IPS-NIHi7 (cell line): ENCODE measurements around the gene RNF207.
A peak's percentile ranks its signal among the peaks of the same experiment; 100 is the strongest.

Source experiments
- DNase-seq: peaks from one replicate; pipeline ENCODE4 v3.0.0; 2012; ENCODE audit warnings: mixed read lengths; ENCODE audit errors: extremely low spot score

Gene RNF207

DNA sequence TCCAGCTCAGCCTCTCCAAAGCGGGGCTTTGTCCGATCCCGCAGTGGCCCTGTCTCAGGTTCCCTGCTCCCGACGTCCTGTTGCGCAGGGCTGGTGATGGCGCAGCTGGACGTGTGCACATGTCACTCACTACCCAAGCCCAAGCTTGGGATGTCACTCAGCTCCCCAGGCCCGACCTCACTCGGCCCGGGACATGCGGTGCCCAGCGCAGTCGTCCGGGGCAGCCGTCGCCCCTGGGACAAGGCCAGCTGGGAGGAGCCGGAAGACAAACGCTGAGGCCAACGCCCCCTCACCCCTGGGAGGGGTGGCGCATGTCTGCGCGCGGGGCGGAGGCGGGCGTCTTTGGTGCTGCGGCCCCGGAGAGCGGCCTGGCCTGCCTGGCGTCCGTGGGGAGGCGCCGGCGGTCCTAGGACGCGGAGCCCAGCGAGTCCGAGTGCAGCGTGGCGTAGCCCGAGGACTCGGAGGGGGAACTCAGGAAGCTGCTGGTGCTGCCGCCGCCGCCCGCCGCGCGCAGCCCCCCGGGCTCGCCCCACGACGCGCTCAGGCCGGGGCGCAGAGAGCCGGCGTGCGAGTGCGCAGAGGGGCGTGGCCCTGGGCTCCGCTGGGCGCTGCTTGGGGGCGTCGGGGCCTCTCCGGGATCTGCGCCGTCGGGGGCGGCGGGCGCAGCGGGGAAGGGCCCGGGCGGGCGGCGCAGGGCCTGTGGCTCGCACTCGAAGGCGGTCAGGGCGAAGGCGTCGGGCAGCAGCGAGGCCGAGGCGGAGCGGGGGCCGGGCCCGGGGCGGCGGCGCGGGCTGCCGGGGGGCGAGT, 43.2 kb downstream of the RNF207 start:
- DNase-seq: peak; percentile 53

DNA sequence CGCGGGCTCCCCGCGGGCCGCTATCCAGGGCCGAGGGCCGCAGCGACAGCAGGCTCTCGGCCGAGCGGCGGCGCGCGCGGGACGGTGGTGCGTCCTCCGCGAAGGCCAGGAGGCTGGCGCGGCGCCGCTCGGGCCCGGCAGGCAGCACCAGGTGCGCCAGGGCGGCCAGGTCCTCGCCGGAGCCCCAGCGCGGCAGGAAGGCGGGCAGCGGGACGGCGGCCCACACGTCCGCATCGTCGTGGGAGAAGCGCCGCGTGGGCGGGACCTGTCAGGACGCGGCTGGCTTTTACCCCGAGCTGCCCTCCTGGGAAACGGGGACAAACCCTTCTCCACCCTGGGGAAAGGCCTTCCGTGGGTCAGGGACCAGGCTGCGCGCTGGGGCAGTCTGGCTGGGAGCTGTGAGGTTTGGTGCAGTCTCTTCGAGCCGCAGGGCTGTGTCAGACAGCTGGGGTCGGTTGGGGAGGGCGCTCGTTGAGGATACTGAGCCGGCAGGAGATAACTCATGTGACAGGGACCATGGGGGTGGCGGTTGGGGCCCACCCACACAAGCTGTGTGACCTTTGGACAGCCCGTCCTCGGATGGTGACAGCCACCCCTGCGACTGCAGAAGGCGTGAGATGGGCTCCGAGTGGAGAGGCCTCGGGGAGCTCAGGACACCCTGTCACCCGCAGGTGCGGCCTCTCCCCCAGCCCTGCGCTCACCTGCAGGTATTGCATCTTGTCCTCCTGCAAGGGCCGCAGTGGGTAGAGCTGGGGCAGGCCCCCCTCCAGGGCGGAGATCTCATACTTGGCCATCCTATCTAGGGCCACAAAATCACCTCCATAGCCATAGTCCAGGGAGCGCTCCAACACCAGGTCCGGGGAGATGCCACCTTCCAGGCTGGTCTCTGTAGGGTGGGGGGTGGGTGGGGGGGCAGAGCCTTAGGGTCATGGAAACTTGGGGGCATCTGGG, 44.1 kb downstream of the RNF207 start:
- DNase-seq: no peak

DNA sequence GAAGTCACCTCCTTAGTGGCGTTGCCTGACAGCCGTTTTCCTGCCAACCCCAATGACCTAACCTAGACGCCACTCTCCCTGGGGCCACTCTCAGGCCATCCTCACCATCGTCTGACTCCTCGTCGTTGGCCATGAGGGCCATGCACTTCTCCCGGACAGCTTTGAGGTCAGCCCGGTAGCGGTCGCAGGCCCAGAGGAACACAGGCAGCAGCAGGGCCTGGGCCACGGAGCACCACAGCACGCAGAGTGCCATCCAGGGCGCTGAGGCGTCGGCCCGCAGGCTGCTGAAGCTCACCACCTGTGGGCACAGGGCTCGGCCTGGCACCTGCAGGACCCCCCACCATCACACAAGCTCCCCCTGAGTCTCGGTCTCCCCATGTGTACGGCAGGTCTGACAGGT, 45.3 kb downstream of the RNF207 start:
- DNase-seq: no peak

DNA sequence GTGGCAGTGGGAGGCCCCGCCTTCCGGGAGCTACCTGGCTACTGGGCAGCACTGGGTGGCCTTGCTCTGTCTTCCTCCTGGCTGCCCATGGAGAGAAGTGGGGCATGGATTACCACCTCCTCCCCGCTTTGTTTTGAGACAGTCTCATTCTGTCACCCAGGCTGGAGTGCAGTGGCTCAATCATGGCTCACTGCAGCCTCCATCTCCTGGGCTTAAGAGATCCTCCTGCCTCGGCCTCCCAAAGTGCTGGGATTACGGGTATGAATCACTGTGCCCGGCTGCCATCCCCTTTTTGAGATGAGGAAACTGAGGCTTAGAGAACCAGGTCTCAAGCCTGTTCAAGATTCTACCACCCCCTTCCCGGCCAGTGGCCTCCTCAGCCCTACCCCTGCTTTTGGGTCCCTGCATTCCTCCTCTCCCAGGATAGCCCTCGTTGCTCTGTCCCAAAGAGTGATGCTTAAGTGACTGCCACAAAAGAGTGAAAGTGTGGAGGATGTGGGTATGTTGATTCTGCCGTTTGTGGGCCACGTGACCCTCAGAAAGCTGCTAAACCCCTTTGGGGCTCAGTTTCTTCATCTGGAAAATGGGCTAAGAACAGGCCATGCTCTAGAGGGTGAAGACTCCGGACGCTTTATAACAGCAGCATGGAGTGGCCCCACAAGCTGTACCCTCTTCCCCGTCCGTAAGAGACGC, 45.9 kb downstream of the RNF207 start:
- DNase-seq: no peak

DNA sequence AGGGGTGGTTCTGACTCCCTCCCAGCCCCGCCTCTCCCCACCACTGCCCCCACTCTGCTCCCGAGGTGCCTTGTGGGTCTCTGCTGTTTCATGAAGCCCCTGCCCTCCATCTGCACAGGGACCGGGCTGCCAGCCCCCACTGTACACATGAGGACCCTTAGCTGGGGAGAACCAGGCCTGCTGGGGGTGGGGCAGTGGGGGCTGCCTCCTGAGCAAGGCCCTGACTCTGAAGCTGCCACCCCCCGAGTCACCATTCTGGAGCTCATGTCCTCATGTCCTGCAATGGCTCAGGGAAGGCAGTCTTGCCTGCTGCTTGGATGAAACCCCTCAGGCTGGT, 46.4 kb downstream of the RNF207 start:
- DNase-seq: no peak

- no peak for DNase-seq
Measured at GRCh38 chr1:6253380-6253779, 47.5 kb downstream of the RNF207 start.

GRCh38 chr1:6254691-6255090, 48.8 kb downstream of the RNF207 start:
- DNase-seq: no peak

DNA sequence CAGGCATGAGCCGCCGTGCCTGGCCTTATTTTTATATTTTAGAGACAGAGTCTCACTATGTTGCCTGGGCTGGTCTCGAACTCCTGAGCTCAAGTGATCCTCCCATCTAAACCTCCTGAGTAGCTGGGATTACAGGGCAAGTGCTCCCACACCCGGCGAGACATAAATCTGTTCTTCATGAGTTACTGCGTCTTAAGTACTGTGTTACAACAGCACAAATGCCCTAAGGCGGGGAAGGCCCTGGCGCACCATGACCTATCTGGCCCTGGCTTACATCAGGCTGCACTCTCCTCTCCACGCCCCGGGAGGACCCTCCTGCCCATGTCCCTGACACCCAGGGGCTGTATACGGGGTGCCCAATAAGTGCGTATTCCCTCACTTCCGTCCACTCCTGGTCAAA, 50.7 kb downstream of the RNF207 start:
- no peak for DNase-seq

DNA sequence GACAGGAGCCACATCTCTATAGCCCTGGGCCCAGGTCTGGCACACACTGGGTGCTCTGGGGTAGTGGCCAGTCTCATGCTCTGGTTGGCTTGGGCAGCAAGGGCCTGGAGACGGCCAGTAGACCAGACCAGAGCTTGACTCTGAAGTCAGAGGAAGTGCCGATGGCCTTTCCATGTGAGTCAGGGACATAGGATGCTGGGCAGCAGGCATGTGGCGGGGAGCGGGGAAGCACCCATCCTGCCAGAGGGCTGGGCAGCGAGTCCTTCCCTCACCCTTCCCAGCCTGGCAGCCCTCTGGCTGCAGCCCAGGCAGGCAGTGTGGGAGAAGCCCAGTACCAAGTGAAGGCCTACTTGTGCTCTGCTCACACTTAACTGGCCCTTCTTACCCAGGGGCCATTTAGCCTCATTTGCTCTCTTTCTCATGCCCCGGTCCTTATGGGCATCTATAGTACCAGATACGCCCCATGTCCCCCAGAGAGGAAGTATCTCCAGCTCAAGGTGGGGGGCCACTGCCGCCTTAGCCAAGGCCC, 51.7 kb downstream of the RNF207 start:
- no peak for DNase-seq

DNA sequence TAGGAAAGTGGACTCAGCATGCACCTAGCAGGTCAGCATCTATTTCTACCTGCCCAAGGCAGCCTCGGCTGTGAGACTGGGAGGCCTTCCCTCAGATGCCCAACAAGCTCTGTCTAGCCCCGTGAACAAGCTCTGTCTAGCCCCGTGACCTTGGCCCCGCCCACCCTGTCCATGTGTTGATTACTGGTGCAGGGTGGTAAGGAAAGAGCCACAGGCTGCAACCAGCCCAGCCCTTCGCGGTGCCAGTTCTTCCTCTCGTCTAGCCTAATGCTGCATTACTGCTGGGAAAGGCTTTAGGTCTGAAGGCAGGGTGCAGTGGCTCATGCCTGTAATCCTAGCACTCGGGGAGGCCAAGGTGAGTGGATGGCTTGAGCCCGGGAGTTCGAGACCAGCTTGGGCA, 52.8 kb downstream of the RNF207 start:
- no peak for DNase-seq

- DNase-seq: peak; percentile 88
Measured at GRCh38 chr1:6259491-6260362, 53.8 kb downstream of the RNF207 start.

DNA sequence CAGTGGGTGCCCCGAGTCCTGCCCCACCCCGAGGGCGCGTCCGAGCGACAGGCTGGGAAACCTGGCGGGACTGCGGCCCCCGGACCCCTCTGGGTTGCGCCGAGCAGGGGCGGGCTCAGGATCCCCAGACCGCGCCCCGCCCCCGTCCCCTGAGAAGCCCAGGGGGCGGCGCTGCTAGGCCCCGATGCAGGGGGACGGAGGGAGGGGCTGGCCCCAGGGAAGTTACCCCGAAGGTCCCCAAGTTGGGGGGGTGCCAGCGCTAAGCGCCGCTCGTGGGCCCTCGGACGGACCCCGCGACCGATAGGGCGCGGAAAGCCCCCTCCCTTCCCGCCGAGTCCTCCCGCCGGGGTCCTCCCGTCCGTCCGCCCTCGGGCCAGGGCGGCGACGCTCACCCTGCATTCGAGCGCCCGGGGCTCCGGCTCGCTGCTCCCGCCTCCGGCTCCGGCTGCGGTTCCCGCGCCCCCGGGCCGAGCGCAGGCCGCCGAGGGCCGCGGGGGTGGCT, 54.6 kb downstream of the RNF207 start:
- DNase-seq: peak; percentile 32

DNA sequence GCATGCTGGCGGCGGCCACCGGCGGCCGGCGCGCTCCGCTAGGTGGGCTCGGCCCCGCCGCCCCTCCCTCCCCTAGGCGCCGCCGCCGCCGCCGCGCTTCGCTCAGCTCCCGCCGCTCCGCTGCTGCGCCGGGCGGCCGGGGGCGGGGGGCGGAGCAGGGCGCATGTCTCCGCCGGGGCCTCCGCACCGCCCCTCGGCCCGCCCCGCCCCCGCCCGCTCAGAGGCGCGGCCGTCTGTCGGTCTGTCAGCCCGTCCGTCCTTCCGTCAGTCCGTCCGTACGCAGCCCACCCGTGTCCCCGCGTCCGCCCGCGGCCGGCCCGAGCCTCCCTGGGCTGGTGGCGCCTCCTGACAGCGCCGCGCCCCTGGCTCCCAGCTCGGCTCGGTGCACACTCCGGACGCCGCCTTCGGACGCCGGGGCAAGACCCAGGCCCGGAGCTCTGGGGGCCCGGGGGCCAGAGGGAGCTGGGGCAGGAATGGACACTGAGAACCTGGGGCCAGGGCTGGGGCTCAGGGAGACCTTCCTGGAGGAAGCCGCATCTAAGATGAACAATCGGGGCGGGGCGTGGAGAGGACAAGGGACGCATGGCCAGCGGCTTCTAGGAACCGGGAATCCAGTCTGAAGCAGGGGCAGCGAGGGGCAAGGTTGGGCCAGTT, 55.2 kb downstream of the RNF207 start, which contains the start of gene GPR153:
TSS of gene GPR153 (minus strand) at position 138 of the 654 bp plus-strand sequence. CDS start 6,193 bp downstream, outside the sequence.
- peak; percentile 73 for DNase-seq

DNA sequence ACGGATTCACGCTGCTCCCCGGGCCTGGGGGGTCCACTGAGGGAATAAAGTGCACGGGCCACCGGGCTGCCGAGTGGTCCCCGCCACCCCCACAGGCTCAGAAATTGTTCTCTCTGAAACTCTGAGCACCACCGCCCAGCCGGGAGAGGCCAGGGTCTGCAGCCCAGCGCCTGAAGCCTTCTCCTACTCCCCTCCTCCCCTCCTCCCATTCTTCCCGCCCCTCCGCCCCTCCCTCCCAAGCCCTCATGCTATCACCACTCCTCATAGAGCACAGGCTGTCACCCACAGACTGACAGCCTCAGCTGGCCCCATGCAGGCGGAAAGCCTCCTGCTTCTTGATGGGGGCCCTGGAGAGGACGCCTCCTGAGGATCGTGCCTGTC, 55.7 kb downstream of the RNF207 start:
- peak; percentile 72 for DNase-seq

DNA sequence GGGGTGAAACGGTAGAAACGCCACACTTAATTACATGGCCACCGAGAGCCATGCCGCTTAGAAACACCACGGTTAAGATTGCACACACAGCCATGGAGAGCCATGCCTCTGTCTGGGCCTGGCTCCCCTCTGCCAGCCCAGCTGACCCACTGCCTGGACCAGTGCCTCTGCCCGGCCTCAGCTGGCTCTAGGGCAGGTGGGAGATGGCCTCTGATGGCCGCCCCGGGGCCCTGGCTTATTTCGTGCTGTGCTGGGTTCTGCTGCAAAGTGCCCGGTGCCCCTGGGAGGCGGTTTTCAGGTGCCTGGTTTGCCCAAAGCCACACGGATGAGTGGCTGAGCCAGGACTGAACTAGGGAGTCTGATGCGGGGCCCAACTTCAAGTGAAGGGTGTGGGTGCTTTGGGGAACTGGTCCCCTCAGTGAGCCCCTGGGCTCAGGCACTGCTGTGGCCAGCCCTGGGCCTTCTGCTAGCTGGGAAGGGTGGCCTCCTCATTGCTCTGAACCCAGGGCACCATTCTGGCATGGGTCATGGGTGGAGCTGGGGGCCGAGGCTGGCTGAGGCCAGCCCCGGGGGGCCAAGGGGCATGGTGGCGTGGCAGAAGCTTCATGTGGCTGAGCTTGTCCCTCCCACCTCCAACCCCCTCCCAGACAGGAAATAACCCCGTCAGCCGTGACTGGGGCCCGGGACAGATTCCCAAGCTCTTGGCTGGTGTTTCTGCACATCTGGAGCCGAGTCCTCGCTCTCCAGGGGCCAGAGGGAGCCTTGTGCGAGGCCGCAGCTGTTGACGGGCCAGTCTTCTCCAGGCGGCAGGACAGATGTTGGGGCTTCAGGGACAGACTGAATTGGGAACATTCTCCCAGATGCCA, 56.9 kb downstream of the RNF207 start:
- no peak for DNase-seq

- DNase-seq: no peak
Measured at GRCh38 chr1:6263716-6264115, 57.8 kb downstream of the RNF207 start.

- DNase-seq: no peak
Measured at GRCh38 chr1:6265151-6265550, 59.2 kb downstream of the RNF207 start.

- no peak for DNase-seq
Measured at GRCh38 chr1:6266641-6267040, 60.7 kb downstream of the RNF207 start.

- DNase-seq: no peak
Measured at GRCh38 chr1:6267686-6268322, 61.9 kb downstream of the RNF207 start.
